ENCODE results near the gene ACP2. TPM values are rescaled to one million over a fixed set of nuclear protein-coding genes. Genes with fewer than 3 reads are reported as not detected.
"Not testable (repeated sequence)": the region's sequence is repeated elsewhere in the genome, so short reads cannot be mapped to it uniquely, and the experiment has no call there.

ACP2 gene
- total and polyA plus RNA-seq, 4 donors, result 40.6 to 74.7 (median 60.8) TPM

GRCh38 chr11:47192111-47192510, 56.5 kb downstream of the ACP2 start:
- no peak for DNase-seq
- Histone ChIP-seq H3K27me3 (ENCODE audit: control insufficient read depth in 3 of 3, insufficient read depth in 3 of 3, low read length in 2 of 3) (no peaks in the 10 kb centered on the region), H3K27ac (ENCODE audit: low read depth in 1 of 2, low read length in 1 of 2) (no peak overlapping the region), H3K9ac (ENCODE audit: insufficient read depth in 1 of 2, low read length in 2 of 2) (no peak overlapping the region), H3K9me3 (ENCODE audit: control insufficient read depth in 4 of 4, insufficient read depth in 3 of 4, low read length in 3 of 4) (no peaks in the 10 kb centered on the region), H3K4me3 (no peak overlapping the region), H3K4me1 (ENCODE audit: control insufficient read depth in 5 of 5, insufficient read depth in 5 of 5, low read length in 5 of 5) (peaks cover 2 to 12% (median 3%) of the 10 kb centered on the region in 5 donors), H3K36me3 (ENCODE audit: control insufficient read depth in 4 of 4, insufficient read depth in 4 of 4, low read length in 4 of 4) (no peaks in the 10 kb centered on the region)
- no peak for ATAC-seq (ENCODE audit: insufficient read depth, low FRiP score)
- 79 to 91% methylated on average over 4 of the region's 4 CpGs for WGBS, 2 donors
- no peak for TF ChIP-seq CTCF (IDR thresholded peaks at IDR 0.05; ENCODE audit: control extremely low read depth, extremely low read depth)

- H3K4me3 ChIP-seq; H3K9ac ChIP-seq (ENCODE audit: insufficient read depth in 1 of 2, low read length in 2 of 2); DNase-seq: not testable (repeated sequence)
These were observed 57.5 kb downstream of the ACP2 start for GRCh38 chr11:47191137-47191536.

More at GRCh38 chr11:47191137-47191536, 57.5 kb downstream of the ACP2 start:
- H3K4me1 ChIP-seq (ENCODE audit: control insufficient read depth in 5 of 5, insufficient read depth in 5 of 5, low read length in 5 of 5), result peaks cover 3 to 19% (median 5%) of the 10 kb centered on the region in 5 donors
- not testable (repeated sequence) for ATAC-seq (ENCODE audit: insufficient read depth, low FRiP score); H3K9me3 ChIP-seq (ENCODE audit: control insufficient read depth in 4 of 4, insufficient read depth in 3 of 4, low read length in 3 of 4); H3K27ac ChIP-seq (ENCODE audit: low read depth in 1 of 2, low read length in 1 of 2); H3K27me3 ChIP-seq (ENCODE audit: control insufficient read depth in 3 of 3, insufficient read depth in 3 of 3, low read length in 2 of 3); H3K36me3 ChIP-seq (ENCODE audit: control insufficient read depth in 4 of 4, insufficient read depth in 4 of 4, low read length in 4 of 4)
- WGBS, 2 donors, result 88 to 89% methylated on average over 10 of the region's 10 CpGs

Other genes starting within 250 kb of the ACP2 start
- 100 to 1,000 TPM; 108 to 140 TPM for gene ARFGAP2, start 71.9 kb downstream of the ACP2 start, total RNA-seq
- 10 to 100 TPM; 51.2 to 80.2 TPM for gene ARFGAP2, start 71.9 kb downstream of the ACP2 start, polyA plus RNA-seq
- gene PACSIN3, start 62.4 kb downstream of the ACP2 start, total RNA-seq, result 10 to 100 TPM; 34.7 to 53.3 TPM
- 10 to 100 TPM; 20.6 to 37.9 TPM for gene PACSIN3, start 62.4 kb downstream of the ACP2 start, polyA plus RNA-seq
- 10 to 100 TPM; 14.4 to 33.9 TPM for gene DDB2, start 33.8 kb downstream of the ACP2 start, total RNA-seq
- 10 to 100 TPM; 16.8 to 36.4 TPM for gene DDB2, start 33.8 kb downstream of the ACP2 start, polyA plus RNA-seq
- 10 to 100 TPM; 35.0 to 62.0 TPM for gene NR1H3, start 9.2 kb upstream of the ACP2 start, total RNA-seq
- gene NR1H3, start 9.2 kb upstream of the ACP2 start, polyA plus RNA-seq, result 10 to 100 TPM; 55.2 to 58.9 TPM
- 10 to 100 TPM; 48.9 to 56.8 TPM for gene MADD, start 21.3 kb upstream of the ACP2 start, total RNA-seq
- gene MADD, start 21.3 kb upstream of the ACP2 start, polyA plus RNA-seq, result 10 to 100 TPM; 15.9 to 25.4 TPM
- 1 to 10 TPM; 1.0 to 1.1 TPM for gene MYBPC3, start 103.9 kb upstream of the ACP2 start, total RNA-seq
- 1 to 10 TPM in 1 of 2 donors, under 1 TPM in 1; 0.89 to 3.4 TPM for gene MYBPC3, start 103.9 kb upstream of the ACP2 start, polyA plus RNA-seq
- 100 to 1,000 TPM in 1 of 2 donors, 10 to 100 TPM in 1; 27.6 to 188 TPM for gene SPI1, start 129.7 kb upstream of the ACP2 start, total RNA-seq
- 100 to 1,000 TPM; 123 to 344 TPM for gene SPI1, start 129.7 kb upstream of the ACP2 start, polyA plus RNA-seq
- gene SLC39A13, start 159.8 kb upstream of the ACP2 start, total RNA-seq, result 10 to 100 TPM; 31.8 to 83.8 TPM
- 10 to 100 TPM; 67.5 to 82.2 TPM for gene SLC39A13, start 159.8 kb upstream of the ACP2 start, polyA plus RNA-seq
- 100 to 1,000 TPM in 1 of 2 donors, 10 to 100 TPM in 1; 61.6 to 137 TPM for gene PSMC3, start 177.6 kb upstream of the ACP2 start, total RNA-seq
- 100 to 1,000 TPM; 145 to 192 TPM for gene PSMC3, start 177.6 kb upstream of the ACP2 start, polyA plus RNA-seq
- gene RAPSN, start 200.3 kb upstream of the ACP2 start, total RNA-seq, result 1 to 10 TPM in 1 of 2 donors, not detected in 1; 1.5 TPM
- under 1 TPM; 0.38 to 0.49 TPM for gene RAPSN, start 200.3 kb upstream of the ACP2 start, polyA plus RNA-seq

Measured in lung (tissue), 12 donors.